GM21526 (cell line): ENCODE data around the gene TTC39A.
"Not testable (repeated sequence)": the region's sequence is repeated elsewhere in the genome, so short reads cannot be mapped to it uniquely, and the experiment has no call there.

Source experiments
- ATAC-seq: cut with Tn5 transposase; IDR thresholded peaks from one replicate; pipeline ENCODE4 v1.9.1; 2021; ENCODE audit warnings: moderate library complexity; ENCODE audit not compliant: unreplicated experiment, low FRiP score

Gene TTC39A

DNA sequence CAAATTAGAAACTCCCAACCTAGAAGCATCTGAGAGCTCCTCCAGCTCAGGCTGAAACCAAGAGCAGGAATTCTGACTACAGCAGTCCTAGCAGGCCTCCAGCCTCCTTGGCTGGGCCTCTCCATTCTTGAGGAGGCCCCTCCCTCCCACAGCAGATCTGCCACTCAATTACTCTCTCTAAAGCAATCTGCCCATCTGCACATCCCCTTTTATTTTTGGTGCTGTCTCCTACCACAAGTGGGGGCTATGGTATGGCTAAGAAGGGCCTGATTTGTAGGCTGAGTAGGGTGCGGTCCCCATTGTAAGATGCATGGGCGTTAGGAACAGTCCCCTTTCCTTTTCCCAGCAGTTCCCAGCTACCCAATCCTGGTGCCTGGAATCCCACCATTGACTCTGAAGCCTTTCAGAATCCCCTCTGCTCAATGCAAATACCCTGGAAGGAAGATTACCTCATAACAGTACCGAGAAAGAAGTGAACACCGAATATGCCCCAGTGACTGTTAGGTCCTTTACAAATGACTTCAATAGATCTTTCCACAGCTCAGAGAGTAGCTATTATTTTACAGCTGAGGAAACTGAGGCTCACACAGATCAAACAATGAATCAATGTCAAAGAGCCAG lies 11.6 kb upstream of the TTC39A start:
- peak; percentile 51 for ATAC-seq

DNA sequence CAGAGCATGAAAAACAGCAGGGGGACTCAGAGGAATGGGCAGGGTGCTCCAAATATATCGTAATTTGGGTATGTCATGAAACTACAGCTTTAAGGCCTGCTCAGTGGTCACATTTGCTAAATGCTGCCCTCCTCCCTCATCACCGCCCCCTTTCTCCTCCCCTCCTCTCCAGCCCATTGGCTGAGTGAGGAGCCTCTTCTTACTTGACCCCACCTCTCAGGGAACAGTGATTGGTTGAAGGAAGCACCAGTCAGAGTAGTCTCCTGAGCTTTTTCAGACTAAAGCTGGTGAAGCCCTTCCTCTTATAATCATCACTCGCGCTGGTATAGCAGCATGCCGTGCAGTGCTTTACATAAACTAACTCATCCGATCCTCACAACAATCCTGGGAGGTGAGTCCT lies 10.0 kb upstream of the TTC39A start:
- ATAC-seq: no peak

DNA sequence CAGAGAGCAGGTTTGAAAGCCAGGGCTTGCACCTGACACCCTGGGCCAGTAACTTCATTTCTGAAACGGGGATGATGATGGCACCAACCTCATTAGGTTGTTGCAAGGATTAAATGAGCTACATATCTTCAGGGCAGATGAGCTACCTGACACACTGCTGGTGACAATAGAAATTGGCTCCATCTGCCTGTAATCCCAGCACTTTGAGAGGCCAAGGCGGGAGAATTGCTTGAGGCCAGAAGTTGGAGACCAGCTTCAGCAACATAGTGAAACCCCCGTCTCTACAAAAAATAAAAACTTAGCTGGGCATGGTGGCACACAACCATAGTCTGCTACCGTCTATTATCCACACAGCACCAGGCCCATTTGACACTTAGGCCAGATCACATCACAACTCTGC lies 6.3 kb upstream of the TTC39A start:
- ATAC-seq: no peak

DNA sequence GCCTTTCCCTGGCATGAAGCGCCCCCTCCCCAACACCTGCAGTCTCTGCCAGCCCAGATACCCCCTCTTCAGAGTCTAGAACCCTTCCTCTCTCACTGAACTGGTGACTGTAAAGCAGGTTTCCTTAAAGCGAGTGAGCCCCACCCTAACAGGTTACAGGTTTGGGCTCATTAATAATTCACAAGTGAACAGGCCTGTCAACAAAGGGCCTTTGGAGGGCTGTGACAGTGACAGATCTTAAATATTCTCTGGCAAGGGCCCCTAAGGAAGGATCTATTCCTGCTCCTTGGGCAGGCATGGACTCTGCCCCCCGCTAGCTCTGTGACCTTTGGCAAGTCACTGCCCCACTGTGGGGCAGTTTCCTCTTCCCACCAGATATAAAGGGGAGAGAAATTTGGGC lies 5.6 kb upstream of the TTC39A start:
- no peak for ATAC-seq

DNA sequence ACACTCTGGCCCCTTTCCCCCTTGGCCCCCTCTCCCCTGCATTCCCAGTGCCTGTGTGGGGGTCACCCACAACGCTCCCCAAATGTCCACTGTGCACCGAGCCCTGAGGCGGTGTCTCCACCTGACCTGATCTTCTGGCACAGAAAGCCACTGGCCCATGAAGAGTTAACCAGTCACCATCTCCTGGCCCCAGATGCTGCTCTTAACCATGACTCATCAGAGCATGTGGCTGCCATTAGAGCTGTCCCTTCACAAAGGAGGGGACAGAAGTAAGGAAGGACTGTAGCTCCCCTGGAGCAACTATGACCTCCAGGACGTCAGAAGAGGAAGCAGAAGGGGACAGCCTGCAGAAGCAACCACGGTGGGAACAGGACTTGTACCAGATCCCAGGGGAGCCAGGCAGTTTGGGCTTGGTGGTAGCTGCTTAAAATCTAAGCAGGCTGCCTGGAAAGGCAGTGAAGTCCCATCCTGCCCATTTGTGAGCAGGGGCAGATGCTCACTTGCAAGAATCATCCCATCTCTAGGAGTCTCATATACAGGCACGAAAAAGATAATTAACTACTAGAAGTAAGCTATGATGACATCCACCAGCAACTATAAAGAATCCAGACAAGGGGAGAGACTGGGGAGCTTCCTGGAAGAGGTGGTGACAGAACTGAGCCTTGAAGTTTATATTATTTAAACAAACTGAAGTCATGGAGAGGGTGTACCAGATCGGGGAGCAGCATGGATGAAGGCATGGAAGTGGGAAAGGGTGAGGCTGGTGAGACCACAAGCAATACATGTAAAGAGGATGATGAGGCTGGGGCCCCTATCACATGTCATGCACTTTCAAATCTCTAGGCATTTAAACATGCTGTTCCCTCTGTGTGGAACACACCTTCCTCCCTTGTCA lies 1.1 kb upstream of the TTC39A start:
- ATAC-seq: no peak

DNA sequence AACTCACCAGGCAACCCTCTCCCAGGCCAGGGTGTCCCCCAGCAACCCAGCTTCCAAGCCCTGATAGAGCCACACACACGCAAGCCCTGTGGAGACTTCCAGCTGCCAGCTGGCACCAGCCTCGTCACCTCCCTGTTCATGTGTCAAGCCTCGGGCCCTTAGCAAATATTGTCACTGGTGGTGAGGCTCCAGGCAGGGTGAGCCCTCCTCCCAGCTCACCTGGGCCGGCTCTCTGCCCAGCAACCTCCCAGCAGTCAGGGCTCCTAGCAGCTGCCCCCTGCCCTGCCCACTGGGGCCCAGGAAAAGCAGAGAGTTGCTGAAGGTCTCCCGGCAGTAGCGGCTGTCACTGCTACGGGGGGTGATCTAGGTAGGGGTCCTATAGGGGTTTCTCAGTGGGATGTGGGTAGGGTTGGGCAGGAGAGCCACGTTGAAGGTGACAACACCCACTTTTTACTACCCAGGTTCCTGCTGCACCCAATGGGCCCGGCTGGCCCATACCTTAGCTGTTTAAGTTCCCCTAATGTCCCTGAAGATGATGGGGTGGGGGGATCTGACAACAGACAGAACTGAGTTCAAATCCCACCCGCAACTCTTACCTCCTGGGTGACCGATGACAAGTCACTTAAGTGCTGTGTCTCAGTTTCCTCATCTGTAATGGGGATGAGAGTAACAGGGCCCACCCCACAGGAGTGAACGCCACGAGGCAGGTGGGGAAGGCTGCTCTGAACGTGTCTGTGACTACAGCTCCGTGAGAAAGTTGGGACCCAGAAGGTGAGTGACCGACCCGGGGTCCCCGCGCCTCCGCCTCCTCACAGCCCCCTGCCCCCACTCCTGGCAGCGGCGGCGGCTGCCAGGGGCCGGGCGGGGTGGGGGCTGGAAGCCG lies 678 bp downstream of the TTC39A start:
- no peak for ATAC-seq

DNA sequence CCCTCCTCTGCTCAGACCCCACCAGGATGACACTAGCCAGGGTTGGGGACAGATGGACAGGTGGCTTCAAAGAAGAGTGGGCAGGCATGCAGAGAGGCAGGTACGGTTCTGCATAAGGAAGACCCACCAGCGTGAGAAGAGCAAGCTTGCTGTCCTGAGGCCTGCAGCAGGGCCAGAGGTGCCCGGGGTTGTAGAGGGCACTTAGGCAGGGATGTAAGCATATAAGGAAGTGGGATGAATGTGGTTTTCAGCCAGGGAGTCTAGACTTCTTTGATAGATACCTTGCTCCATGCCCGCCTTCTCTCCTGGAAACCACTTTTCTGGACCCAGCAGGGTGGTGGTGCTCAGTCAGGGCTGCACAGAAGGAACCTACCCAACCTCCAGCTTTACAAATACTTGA lies 1.4 kb downstream of the TTC39A start:
- ATAC-seq: no peak

DNA sequence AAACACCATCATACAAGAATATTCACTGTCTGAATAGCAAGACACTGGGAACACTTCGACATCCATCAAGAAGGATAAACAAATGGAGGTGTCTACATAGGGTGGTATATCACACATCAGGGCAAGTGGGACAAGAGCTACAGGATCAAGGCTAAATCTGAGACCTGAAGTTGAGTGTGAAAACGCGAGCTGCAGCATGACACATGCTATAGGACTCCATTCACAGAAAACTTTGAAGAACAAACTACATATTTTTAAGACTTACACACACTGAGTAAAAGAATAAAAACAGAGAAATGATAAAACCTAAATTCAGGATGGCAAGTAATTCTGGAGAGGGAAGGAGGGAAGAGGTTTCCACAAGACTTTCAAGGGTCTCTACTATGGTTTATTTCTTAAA lies 2.1 kb downstream of the TTC39A start:
- no peak for ATAC-seq

DNA sequence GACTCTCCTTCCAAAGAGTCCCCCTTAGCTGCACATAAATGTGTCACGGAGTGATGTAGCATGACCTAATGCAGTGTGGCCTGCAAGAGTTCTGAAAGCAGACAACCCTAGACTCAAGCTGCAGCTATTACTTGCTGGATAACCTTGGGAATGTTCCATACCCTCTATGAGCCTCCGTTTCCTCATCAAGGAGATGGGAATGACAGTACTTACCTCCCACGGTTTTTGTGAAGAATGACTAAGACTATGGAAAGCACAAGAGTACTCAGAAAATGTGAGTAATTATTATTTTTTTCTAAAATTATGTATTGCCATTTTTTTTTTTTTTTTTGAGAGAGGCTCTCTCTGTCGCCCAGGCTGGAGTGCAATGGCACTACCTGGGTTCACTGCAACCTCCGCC lies 3.0 kb downstream of the TTC39A start:
- no peak for ATAC-seq

DNA sequence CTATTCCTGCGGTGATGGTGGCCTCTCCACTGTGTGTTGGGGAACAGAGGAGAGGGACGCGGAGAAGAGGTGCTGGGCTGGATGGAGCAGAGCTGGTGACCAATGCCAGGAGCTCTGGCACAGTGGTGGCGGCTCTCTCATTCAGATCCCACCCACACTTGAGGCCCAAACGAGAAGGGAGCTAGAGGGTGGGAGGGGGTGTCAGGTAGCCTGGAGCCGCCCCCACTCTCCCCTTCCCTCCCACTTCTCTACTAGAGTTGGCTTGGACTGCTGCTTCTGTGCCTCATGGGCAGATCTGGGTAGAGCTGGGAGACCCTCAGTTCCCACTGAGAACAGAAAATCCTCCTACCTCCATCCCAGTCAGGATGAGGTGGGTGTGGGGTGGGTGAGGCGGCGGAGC lies 3.5 kb downstream of the TTC39A start:
- no peak for ATAC-seq

DNA sequence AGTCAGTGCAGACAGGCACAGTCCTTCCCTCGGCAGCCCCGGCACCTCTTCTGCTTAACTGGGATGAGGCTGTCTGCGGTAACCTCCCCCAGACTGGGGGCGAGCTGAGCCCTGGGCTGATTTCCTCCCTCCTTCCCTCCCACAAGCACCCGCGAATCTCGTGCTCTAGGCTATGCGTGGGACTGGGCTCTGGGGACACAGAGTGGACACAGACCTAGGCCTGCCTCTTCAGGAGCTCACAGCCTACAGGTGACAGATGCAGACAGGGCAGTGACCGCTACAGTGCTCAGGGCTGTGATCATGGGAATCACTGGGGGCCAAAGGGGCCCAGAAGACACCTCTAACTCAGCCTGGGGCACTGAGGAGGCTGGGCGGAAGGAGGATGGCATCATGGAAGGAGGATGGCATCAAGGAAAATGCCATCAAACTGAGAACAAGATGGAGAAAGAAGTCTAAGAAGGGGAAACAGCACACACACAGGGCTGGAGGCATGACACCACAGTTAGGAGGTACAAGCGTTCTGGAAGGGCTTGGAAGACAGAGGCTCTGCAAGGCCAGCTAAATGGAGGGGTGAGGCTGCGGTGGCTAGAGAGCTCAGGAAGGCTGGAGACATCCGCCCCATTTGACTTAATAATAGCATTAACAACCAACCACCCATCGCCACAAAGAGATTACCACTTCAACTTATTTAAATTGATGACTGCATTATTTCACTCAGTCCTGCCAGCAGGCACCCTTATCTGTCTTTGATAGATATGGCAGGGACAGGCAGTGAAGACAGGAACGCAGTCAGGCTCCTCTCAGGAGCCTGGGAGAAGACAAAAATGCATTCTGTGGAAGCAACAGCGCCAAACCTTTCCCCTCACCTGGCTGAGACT lies 4.2 kb downstream of the TTC39A start:
- ATAC-seq: no peak

DNA sequence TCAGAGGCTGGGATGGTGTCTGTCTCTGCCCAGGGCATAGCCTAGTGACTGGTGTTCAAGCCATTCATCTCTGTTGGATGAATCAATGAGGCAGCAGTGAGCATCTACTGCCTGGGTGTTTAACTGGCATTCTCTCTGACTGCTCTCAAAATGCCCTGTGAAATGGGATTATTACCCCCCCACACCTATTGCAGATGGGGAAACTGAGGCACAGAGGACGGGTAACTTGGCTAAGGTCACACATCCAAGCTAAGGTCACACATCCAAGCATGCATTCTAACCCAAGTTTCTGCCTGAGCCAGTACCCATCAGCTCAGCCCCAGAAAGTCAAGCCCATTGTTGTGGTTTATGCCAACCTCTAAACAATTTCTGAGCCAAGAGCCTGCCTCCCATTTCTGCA lies 5.0 kb downstream of the TTC39A start:
- ATAC-seq: no peak

DNA sequence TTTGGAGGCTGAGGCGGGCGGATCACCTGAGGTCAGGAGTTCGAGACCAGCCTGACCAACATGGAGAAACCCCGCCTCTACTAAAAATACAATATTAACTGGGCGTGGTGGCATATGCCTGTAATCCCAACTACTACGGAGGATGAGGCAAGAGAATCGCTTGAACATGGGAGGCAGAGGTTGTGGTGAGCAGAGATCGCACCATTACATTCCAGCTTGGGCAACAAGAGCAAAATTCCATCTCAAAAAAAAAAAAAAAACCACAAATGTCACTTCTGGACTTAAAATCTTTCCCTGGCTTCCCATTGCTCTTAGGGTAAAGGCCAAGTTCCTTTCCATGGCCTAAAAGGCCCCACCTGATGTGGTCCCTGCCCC lies 5.4 kb downstream of the TTC39A start:
- not testable (repeated sequence) for ATAC-seq

DNA sequence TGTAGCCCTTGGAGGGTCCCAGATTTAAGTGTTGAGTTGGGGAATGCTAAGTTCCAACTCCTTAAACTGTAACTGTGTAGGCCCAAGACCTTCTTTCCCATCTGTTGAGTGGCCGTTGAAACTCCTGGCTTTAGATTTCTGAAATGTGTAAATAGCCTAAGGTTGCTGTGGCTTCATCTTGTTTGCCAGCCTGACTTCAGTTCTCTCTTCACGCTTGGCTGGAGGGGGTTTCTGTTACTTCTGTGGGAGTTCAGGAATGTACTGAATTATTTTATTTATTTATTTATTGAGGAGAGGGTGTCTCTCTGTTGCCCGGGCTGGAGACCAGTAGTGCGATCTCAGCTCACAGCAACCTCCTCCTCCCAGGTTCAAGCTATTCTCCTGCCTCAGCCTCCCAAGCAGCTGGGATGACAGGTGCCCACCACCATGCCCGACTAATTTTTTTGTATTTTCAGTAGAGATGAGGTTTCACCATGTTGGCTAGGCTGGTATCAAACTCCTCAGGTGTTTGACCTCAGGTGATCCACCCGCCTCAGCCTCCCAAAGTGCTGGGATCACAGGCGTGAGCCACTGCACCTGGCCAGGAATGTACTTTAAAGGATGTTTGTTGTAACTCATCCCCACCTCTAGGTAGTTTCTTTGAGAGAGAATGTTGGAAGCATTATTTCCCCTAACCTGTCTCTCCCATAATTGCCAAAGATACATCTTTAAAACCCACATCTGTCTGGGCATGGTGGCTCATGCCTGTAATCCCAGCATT lies 5.9 kb downstream of the TTC39A start:
- no peak for ATAC-seq

DNA sequence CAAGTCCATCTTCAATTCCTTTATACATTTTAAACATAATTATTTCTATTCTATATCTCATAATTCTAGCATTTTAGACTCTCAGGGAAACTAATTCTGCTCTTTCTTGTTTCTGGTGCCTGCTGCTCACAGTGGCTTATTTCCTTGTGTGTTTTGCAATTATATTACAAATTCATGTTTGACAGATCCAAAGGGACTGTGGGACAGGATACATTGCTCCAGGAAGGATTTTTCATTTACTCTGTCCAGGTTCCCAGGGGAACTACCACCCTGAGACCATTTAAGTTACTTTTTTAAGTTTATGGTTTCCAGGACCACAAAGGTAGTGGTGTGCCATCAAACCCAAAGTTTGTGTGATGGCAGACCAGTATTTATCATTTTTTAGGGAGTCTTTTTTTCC lies 6.6 kb downstream of the TTC39A start:
- no peak for ATAC-seq

DNA sequence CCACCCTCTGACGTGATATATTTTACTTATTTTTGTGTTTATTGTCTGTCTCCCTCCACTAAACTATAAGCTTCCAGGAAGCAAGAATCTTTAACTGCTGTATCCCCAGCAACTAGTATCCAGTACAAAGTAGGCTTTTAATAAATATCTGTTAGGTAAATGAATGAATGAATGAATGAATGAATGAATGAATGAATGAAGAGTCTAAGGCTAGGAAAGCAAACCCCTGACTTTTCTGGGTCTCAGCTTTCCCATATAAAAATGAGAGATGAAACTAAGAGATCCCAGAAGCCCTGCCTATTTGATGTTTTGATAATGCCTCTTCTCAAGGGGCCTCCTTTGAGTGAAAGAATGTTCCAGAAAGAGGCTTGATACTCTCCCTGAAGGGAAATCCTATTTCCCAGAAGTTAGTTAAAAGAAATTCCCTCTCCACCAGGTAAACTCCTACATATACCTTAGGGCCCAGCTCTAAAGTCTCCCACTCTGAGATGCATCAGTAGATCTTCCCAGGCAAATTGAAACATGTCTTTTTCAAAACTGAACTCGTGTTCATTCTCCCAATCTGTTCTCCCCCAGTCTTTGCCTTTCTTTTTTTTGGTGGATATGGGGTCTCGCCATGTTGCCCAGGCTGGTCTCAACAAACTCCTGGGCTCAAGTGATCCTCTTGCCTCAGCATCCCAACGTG lies 7.8 kb downstream of the TTC39A start:
- ATAC-seq: no peak

DNA sequence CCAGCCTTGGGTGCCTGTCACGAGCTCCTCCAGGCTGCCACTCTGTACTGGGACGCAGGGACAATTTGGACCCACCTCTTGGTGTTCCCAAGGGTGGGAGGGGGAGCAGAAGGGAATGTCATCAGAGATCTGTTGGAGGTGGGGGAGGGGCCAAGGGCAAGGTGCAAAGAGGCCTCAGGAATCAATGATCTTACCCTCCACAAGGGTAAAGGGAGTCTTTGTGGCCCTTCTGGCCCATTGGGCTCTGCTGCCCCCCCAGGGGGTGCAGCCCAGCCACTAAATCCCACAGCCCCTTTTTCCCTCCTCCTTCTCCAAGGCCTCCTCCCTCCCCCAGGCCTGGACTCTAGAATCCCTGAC lies 8.5 kb downstream of the TTC39A start:
- no peak for ATAC-seq

DNA sequence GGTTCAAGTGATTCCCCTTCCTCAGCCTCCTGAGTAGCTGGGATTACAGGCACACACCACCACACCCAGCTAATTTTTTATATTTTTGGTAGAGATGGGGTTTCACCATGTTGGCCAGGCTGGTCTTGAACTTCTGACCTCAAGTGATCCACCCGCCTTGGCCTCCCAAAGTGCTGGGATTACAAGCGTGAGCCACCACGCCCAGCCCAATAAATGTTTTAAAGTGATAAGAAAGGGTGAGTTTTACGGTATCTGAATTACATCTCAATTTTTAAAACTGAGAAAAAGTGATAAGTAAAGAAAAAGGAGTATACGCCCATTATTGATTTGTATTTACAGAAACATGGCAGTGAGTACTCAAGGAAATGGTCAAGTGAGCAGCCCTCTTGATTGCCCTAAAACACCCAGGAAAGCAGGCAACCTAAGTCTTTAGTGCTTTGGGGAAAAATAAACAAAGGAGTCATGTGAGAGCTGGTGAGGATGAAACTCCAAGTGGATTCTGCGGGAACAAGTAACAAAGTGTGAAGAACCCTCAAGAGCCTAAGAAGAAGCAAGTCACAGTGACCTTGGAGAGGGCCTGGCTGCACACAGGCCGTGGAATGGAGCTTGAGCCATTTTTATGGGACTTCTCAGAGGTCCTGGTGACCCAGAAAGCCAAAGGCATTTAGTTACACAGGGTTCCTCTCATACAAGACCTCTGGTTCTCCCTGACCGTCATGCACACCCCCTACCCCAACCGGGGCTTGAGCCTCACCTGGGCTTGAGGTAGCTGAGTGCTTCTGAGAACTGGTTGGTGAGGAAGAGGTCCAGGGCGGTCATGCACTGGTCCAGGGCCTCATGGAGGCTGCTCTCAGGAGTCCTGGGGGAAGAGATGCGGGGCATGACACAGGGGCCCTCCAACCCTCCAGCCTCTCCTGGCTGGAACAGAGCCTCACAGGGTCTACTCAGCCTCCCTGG lies 9.1 kb downstream of the TTC39A start:
- no peak for ATAC-seq
